Measurements from ENCODE around the gene SHOC2. TPM values are rescaled to one million over a fixed set of nuclear protein-coding genes. Genes with fewer than 3 reads are reported as not detected.

The SHOC2 gene
- total and polyA plus RNA-seq, 2 of the 8 experiments (the other 6 are each of a cell fraction or from before 2014, with no cell fraction given): 7.6 to 28.2 TPM

GRCh38 chr10:110892602-110893288 is 26.7 kb upstream of the SHOC2 start:
- H4K8ac ChIP-seq (ENCODE audit: extremely low read depth, insufficient read depth, low read length): no peak overlapping the region
- CTCF ChIA-PET (ENCODE audit: partially characterized antibody): interaction anchor here (0.5 to 3.4 kb wide), 16 partner anchors 11 to 585 kb away, joined by 3 to 26 read pairs (median 4); no protein-coding TSS in a partner anchor
- no peak overlapping the region for H3K56ac ChIP-seq (replicated peaks; ENCODE audit: insufficient read length, low read depth, low read length)
- no peak overlapping the region for H3K4me3 ChIP-seq (ENCODE audit: extremely low read depth in 1 of 4, insufficient read depth in 2 of 4, low read depth in 3 of 4, low read length in 4 of 4)
- no peak overlapping the region for H2BK5ac ChIP-seq (ENCODE audit: low read depth, low read length)
- no peak overlapping the region for H3K9ac ChIP-seq (replicated peaks in 1 of 4; ENCODE audit: extremely low read depth in 1 of 4, low read depth in 3 of 4, low read length in 3 of 4)
- H4K91ac ChIP-seq (replicated peaks; ENCODE audit: insufficient read length, low read length): no peak overlapping the region
- H4K20me1 ChIP-seq (replicated peaks in 1 of 2; ENCODE audit: control insufficient read depth in 1 of 2, insufficient read depth in 2 of 2, low read length in 2 of 2): peaks cover 0 to 3% of the 10 kb centered on the region in 2 experiments
- no peak overlapping the region for H2BK12ac ChIP-seq (ENCODE audit: low read depth, low read length)
- no peak overlapping the region for H2AFZ ChIP-seq (ENCODE audit: low read length)
- no peak overlapping the region for H3K14ac ChIP-seq (ENCODE audit: insufficient read length)
- 91% methylated on average over 3 of the region's 3 CpGs; no CpG with 5 or more reads in 1 of the 2 experiments for WGBS, 2 experiments (ENCODE audit: extremely low coverage in 1 of 2, insufficient coverage in 1 of 2, insufficient read length in 1 of 2, insufficient replicate concordance in 2 of 2, low coverage in 1 of 2, low lambda C conversion rate in 2 of 2, missing lambda C conversion rate in 1 of 2)
- H3K79me1 ChIP-seq (ENCODE audit: low read depth, low read length): no peaks in the 10 kb centered on the region
- no peak overlapping the region for H4K5ac ChIP-seq (ENCODE audit: insufficient read length, low read depth, low read length)
- H3K36me3 ChIP-seq (ENCODE audit: control insufficient read depth in 2 of 4, insufficient read depth in 4 of 4, low read length in 3 of 4): peaks cover 0 to 20% (median 0%) of the 10 kb centered on the region in 4 experiments; a peak in 2 of 8 replicates
- no peaks in the 10 kb centered on the region for H3K9me3 ChIP-seq (ENCODE audit: insufficient read depth in 2 of 2, low read depth in 1 of 2, low read length in 1 of 2)
- no peak overlapping the region for H3K4me2 ChIP-seq (ENCODE audit: insufficient read depth in 1 of 2, low read depth in 2 of 2, low read length in 2 of 2)
- no peak for DNase-seq (ENCODE audit: low read depth in 1 of 2, low spot score in 2 of 2)
- no peaks in the 10 kb centered on the region for H3K23me2 ChIP-seq (ENCODE audit: low read depth, low read length)
- H3K79me2 ChIP-seq (ENCODE audit: control insufficient read depth in 1 of 2, insufficient read depth in 2 of 2, low read length in 2 of 2): no peaks in the 10 kb centered on the region
- POLR2A ChIA-PET (ENCODE audit: partially characterized antibody): no interaction called here
- no peak overlapping the region for H3K27ac ChIP-seq (ENCODE audit: low read depth, low read length)
- no peaks in the 10 kb centered on the region for H3K4me1 ChIP-seq (replicated peaks in 1 of 4; ENCODE audit: control insufficient read depth in 3 of 4, insufficient read depth in 4 of 4, low read length in 3 of 4)
- H2BK20ac ChIP-seq (ENCODE audit: low read length): no peak overlapping the region
- no peak overlapping the region for H2AK5ac ChIP-seq (ENCODE audit: low read depth, low read length)
- FAIRE-seq: no peak
- no peak overlapping the region for H2BK15ac ChIP-seq (ENCODE audit: low read length)
- no peak overlapping the region for H3K4ac ChIP-seq (replicated peaks; ENCODE audit: insufficient read length, low read depth, low read length)
- H3K18ac ChIP-seq (ENCODE audit: extremely low read depth, low read length): no peak overlapping the region
- no peak overlapping the region for H2BK120ac ChIP-seq (replicated peaks; ENCODE audit: low read depth, low read length)
- peaks cover 0 to 1% (median 0%) of the 10 kb centered on the region in 4 experiments; a peak in 1 of 7 replicates for H3K27me3 ChIP-seq (replicated peaks in 1 of 4; ENCODE audit: control insufficient read depth in 3 of 4, extremely low read depth in 1 of 4, insufficient read depth in 3 of 4, low read length in 3 of 4)
- H3K23ac ChIP-seq (ENCODE audit: insufficient read length): no peak overlapping the region
- TF ChIP-seq YY1 (IDR thresholded peaks at IDR 0.05; ENCODE audit: low read depth, low read length) (no peak), SRF (IDR thresholded peaks at IDR 0.05; ENCODE audit: low read depth, low read length) (no peak), CTCF (IDR thresholded peaks at IDR 0.05; ENCODE audit: control extremely low read depth in 1 of 3, insufficient read depth in 1 of 3, low read depth in 1 of 3, low read length in 3 of 3) (no peak), CBX8 (IDR thresholded peaks at IDR 0.05; ENCODE audit: borderline replicate concordance, low read depth, low read length) (no peak), CHD1 (IDR thresholded peaks at IDR 0.05; ENCODE audit: low read depth, low read length) (no peak), CHD2 (IDR thresholded peaks at IDR 0.05; ENCODE audit: low read length) (no peak), EP300 (IDR thresholded peaks at IDR 0.05; ENCODE audit: borderline replicate concordance in 1 of 2, low read depth in 2 of 2, low read length in 2 of 2) (no peak), SP1 (IDR thresholded peaks at IDR 0.05; ENCODE audit: low read depth, low read length) (no peak), HDAC6 (IDR thresholded peaks at IDR 0.05; ENCODE audit: low read depth, low read length) (no peak), SIN3A (conservative IDR thresholded peaks at IDR 0.05 in 1 of 2, IDR thresholded peaks at IDR 0.05 in 1 of 2; ENCODE audit: low read depth in 1 of 2, low read length in 2 of 2) (no peak)

Data from H1 (cell line).